Measurements from ENCODE around the gene CIB4.

The CIB4 gene

DNA sequence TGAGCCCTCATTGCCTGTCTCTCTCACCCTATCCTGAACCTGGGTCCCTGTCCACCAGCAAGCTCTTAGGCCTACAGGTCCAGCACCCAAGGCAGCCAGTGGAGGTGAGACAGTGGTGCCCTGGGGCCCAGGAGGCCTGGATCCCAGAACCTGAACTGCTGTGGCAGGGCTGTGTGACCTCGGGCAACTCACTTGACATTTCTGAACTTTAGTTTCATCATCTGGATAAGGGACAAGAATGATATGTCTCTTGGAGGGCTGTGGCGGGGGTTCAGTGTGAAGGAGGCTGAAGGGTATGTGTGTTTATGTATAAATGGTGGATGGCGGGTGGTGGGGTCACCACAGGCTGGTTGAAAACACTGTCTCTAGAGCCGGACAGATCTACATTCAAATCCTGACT lies 10.9 kb downstream of the CIB4 start:
- Histone ChIP-seq H3K36me3 (ENCODE audit: insufficient read depth, low read length) (no peaks in the 10 kb centered on the region), H3K9me3 (ENCODE audit: control insufficient read depth, insufficient read depth, low read length) (no peaks in the 10 kb centered on the region), H3K9ac (ENCODE audit: low read depth, low read length) (no peak overlapping the region), H3K4me1 (ENCODE audit: insufficient read depth, low read length) (peaks cover 6% of the 10 kb centered on the region; the same call in 1 of the 2 replicates)

DNA sequence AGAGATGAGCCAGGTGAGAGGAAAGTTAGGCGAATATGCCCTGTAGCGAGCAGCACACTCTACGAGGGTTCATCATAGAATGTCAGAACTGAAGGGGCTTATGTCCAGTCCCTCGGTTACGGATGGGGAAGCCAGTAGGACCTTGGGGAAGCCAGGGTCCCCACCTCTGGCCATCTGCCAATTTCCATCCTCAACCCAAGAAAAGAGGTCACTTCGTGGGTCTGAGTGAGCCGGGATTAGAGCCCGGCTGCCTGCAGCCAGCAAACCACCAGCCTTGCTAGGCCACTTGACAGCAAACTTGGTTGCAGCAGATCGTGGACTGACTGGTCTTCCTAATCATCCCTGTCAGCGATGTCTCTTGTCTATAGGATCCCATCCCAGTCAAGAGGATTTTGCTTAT lies 11.4 kb downstream of the CIB4 start:
- peaks cover 6% of the 10 kb centered on the region; the same call in 1 of the 2 replicates for H3K4me1 ChIP-seq (ENCODE audit: insufficient read depth, low read length)
- no peaks in the 10 kb centered on the region for H3K36me3 ChIP-seq (ENCODE audit: insufficient read depth, low read length)
- no peak overlapping the region for H3K9ac ChIP-seq (ENCODE audit: low read depth, low read length)
- no peaks in the 10 kb centered on the region for H3K9me3 ChIP-seq (ENCODE audit: control insufficient read depth, insufficient read depth, low read length)

DNA sequence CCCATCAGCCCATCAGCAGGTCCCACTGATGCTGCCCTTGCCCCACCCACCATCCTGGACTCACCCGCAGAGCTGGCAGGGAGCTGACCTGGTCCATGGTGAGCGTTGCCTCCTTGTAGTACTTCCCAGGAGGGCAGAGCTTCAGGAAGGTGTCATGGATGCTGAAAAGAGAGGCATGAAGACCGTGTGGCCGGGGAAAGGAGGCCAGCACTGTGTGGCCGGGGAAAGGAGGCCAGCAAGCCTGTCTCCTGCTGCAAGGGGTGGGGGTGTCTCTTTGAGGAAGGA lies 11.9 kb downstream of the CIB4 start:
- Histone ChIP-seq H3K36me3 (ENCODE audit: insufficient read depth, low read length) (no peaks in the 10 kb centered on the region), H3K4me1 (ENCODE audit: insufficient read depth, low read length) (peaks cover 7% of the 10 kb centered on the region; the same call in 1 of the 2 replicates), H3K9ac (ENCODE audit: low read depth, low read length) (no peak overlapping the region), H3K9me3 (ENCODE audit: control insufficient read depth, insufficient read depth, low read length) (no peaks in the 10 kb centered on the region)

DNA sequence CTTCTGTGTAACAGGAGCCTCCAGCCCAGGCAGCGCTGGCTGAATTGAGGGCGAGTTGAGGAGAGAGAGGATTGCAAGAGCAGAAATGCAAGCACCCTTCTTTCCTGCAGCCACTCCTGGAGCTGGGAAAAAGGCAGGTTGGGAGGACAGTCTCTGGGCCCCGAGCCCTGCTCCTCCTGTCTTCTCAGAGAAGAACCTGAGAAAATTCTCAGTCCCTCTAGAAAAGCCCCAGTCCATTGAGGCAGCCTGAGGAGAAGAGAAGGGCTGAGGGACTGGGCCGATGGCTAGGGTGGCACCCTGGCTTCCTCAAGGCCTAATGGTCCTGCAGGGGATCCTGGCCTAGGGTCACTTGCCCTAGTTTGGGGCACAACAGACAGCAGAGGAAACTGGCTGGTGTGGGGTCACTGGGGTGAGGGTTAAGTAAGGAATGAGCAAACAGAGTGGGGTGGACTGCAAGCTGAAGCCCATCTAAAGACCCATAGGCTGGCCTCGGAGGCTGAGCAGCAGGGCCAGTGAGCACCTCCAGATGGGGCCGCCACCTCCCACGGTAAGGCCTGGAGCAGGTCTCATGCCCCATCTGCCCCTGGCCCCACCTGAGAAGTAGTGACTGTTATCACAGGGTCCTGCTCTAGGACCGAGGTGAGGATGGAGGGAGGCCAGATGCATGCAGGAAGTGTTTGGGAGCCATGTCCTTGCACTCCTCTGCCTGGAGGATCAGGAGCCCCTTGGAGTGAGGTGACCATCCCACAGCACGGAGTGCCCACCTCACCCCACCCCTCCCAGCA lies 12.4 kb downstream of the CIB4 start:
- Histone ChIP-seq H3K4me1 (ENCODE audit: insufficient read depth, low read length) (peaks cover 12% of the 10 kb centered on the region; the same call in 1 of the 2 replicates), H3K9me3 (ENCODE audit: control insufficient read depth, insufficient read depth, low read length) (no peaks in the 10 kb centered on the region), H3K36me3 (ENCODE audit: insufficient read depth, low read length) (no peaks in the 10 kb centered on the region), H3K9ac (ENCODE audit: low read depth, low read length) (no peak overlapping the region)

DNA sequence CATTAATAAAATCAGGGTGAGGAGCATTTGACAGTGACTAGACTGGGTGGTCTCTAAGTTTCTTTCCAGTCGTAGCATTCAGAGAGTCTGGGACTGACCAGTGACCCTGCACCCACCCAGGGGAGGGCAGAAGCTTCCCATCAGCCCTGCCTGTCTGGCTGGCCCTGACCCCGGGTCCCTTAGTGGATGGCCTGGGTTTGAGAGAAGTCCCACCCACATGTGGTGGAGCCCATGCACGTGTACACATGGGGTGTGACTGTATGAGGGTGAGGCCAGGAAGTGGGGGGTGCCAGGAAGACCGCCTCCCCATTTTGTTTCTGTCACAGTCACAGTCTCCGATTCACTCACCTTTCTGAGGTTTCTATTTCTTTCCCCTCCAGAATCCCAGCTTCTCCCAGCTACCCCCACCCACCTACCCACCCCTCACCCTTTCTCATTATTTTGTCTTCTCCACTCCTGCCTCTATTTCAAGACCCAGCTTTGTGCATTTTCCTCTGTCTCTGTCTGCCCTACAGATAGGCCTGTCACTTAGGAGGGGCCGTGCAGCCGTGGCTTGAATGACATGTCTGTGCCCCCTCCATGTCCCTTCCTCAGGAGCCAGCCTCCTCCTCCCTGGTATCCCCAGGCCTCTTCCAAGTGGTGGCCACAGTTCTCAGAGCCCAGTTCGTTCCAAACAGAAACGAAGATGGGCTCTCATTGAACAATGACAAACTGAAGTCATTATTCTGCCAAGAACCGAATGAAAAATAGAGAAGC lies 13.6 kb downstream of the CIB4 start:
- H3K9me3 ChIP-seq (ENCODE audit: control insufficient read depth, insufficient read depth, low read length), result no peaks in the 10 kb centered on the region
- H3K4me1 ChIP-seq (ENCODE audit: insufficient read depth, low read length), result peaks cover 18% of the 10 kb centered on the region; the same call in 1 of the 2 replicates
- H3K36me3 ChIP-seq (ENCODE audit: insufficient read depth, low read length), result no peaks in the 10 kb centered on the region
- no peak overlapping the region for H3K9ac ChIP-seq (ENCODE audit: low read depth, low read length)

DNA sequence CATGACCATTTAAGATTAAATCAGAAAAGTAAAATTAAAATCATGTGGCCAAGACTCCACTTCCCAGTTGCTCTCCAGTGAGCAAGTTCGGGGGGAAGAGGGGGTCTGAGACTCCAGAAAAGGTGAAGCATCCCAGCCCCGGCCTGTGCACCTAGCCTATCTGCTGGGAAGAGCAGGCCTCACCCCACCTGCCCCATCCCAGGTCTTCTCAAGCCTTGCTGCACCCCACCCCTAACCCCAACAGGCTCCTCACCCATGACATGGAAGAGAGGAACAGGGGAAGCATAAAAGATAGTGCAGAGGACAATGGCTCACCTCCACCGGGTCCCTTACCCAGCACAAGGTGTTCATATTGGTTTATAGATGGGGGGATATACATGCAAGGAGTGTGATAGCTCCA lies 14.6 kb downstream of the CIB4 start:
- Histone ChIP-seq H3K36me3 (ENCODE audit: insufficient read depth, low read length) (no peaks in the 10 kb centered on the region), H3K9me3 (ENCODE audit: control insufficient read depth, insufficient read depth, low read length) (no peaks in the 10 kb centered on the region), H3K4me1 (ENCODE audit: insufficient read depth, low read length) (peaks cover 18% of the 10 kb centered on the region; the same call in 1 of the 2 replicates), H3K9ac (ENCODE audit: low read depth, low read length) (no peak overlapping the region)

DNA sequence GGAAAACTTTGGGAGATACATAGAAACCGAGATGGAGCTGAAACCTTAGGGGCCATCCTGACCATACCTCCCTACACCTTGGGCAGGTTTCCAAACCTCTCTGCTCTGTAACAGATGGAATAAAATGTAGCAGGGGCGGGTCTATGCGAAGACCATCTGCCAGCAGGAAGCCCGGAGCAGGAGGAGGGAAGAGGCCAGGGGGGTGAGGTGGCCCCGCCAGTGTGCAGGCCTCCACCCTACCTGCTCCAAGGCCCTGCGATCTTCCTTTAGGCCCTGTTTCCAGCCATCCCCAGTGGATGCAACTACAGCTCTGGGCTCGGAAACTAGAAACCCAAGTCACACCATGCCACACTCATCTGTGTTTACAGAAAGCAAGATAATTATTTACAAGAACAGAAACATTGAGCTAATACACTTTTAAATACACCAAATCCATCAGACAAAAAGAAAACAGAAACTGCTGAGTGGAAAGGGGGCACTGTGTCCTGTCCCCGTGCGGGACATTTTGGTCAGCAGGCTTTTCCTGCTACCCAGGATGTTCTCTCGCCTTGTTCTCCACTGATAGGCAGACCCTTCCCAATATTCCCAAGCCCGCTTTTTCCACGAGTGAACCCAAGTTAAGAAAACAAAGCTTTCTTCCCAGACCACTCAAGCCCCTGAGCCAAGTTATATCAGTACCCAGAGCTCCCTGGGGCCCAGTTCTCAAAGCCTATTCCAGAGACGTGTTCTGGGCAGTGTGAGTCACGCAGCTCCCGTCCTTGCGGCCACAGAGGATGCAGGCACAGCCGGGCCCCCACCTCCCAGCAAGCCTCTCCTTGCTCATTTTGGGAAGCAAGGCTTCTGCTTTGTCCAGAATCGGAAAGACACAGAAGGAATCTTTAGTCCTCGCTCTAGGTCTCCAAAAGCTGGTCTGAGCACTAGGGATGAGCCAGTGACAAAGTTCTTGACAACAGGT lies 17.3 kb downstream of the CIB4 start:
- H3K9me3 ChIP-seq (ENCODE audit: control insufficient read depth, insufficient read depth, low read length), result no peaks in the 10 kb centered on the region
- H3K9ac ChIP-seq (ENCODE audit: low read depth, low read length), result no peak overlapping the region
- peaks cover 19% of the 10 kb centered on the region; the same call in 1 of the 2 replicates for H3K4me1 ChIP-seq (ENCODE audit: insufficient read depth, low read length)
- H3K36me3 ChIP-seq (ENCODE audit: insufficient read depth, low read length), result no peaks in the 10 kb centered on the region

DNA sequence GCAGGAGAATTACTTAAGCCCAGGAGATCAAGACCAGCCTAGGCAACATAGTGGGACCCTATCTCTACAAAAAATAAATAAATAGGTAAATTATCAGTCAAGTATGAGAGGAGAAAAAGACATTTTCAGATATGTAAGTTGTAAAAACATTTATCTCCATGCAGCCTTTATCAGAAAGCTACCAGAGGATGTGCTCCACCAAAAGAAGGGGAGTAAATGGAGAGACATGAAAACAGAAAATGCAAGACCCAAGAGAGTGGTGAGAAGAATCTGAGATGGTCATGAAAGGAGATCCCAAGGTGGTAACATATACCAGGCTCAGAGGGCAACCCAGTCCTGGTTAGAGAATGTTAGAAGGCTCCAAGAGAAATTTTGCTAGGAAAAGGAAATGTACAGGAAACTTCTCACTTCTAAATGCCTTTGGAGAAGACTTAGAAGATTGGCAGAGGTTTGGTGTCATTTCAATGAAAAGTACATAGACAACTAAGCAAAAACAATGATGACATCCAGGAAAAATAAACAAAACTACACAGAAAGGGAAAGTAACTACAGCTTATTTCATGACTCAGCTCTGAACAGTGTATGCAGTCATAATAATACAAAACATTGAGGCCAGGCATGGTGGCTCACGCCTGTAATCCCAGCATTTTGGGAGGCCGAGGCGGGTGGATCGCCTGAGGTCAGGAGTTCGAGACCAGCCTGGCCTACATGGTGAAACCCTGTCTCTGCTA lies 19.5 kb downstream of the CIB4 start:
- Histone ChIP-seq H3K9me3 (ENCODE audit: control insufficient read depth, insufficient read depth, low read length) (no peaks in the 10 kb centered on the region), H3K9ac (ENCODE audit: low read depth, low read length) (no peak overlapping the region), H3K36me3 (ENCODE audit: insufficient read depth, low read length) (no peaks in the 10 kb centered on the region), H3K4me1 (ENCODE audit: insufficient read depth, low read length) (peaks cover 19% of the 10 kb centered on the region; the same call in 1 of the 2 replicates)

DNA sequence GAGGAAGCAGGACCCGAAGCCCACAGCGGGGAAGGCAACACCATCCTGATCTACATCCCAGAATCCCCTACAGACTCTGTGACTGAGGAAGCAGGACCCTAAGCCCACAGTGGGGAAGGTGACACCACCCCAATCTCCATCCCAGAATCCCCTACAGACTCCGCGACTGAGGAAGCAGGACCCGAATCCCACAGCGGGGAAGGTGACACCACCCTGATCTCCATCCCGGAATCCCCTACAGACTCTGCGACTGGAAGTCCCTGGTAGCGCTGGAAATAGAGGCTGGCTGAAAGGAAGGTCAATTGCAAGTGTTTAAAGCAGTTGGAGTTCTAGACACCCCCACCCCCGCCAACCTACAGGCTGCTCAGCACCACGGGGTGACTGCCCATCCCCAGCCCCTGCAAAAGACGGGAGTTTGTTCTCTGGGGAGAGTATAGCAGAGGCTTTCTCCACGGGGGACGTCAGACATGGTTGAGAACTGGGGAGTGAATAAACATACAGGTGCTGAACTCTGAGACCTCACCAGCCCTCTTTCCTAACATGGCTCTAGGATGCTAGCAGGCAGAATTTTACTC lies 21.0 kb downstream of the CIB4 start:
- H3K4me1 ChIP-seq (ENCODE audit: insufficient read depth, low read length), result peaks cover 23% of the 10 kb centered on the region; the same call in 1 of the 2 replicates

DNA sequence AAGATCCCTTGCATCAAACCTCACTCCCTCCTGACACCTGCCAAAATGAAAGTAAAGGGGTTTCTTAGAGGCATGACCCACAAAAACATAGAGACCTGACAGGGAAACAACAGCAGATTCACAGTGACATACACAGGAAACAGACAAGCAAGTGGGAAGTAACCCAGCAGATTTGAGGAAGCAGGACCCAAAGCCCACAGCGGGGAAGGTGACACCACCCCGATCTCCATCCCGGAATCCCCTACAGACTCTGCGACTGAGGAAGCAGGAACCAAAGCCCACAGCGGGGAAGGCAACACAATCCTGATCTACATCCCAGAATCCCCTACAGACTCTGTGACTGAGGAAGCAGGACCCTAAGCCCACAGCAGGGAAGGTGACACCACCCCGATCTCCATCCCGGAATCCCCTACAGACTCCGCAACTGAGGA lies 21.6 kb downstream of the CIB4 start:
- Histone ChIP-seq H3K36me3 (ENCODE audit: insufficient read depth, low read length) (no peaks in the 10 kb centered on the region), H3K9ac (ENCODE audit: low read depth, low read length) (no peak overlapping the region), H3K9me3 (ENCODE audit: control insufficient read depth, insufficient read depth, low read length) (no peaks in the 10 kb centered on the region), H3K4me1 (ENCODE audit: insufficient read depth, low read length) (peaks cover 23% of the 10 kb centered on the region; the same call in 1 of the 2 replicates)

More for the DNA sequence above, 21.0 kb downstream of the CIB4 start:
- Histone ChIP-seq H3K36me3 (ENCODE audit: insufficient read depth, low read length) (no peaks in the 10 kb centered on the region), H3K9me3 (ENCODE audit: control insufficient read depth, insufficient read depth, low read length) (no peaks in the 10 kb centered on the region), H3K9ac (ENCODE audit: low read depth, low read length) (no peak overlapping the region)

DNA sequence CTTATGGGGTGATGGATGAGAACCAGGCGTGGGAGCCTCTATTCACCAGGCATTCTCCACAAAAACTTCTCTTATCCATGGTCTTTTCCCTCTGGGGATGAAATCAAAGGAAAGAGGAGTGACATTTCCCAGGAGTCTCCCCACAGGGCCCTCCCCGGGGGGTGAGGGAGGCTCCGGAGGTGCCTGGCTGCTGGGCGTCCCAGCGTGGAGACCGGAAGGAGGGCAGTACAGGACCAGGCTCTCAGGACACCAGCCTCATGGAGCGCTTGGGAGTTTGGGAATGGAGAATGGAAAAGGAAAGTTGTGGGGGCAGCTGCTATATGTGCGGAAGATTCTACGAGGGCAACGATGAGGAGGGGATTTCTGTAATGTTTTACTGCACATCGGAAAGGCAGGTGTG lies 22.1 kb downstream of the CIB4 start:
- H3K9me3 ChIP-seq (ENCODE audit: control insufficient read depth, insufficient read depth, low read length), result no peaks in the 10 kb centered on the region
- no peaks in the 10 kb centered on the region for H3K36me3 ChIP-seq (ENCODE audit: insufficient read depth, low read length)
- no peak overlapping the region for H3K9ac ChIP-seq (ENCODE audit: low read depth, low read length)
- peaks cover 20% of the 10 kb centered on the region; the same call in 1 of the 2 replicates for H3K4me1 ChIP-seq (ENCODE audit: insufficient read depth, low read length)

DNA sequence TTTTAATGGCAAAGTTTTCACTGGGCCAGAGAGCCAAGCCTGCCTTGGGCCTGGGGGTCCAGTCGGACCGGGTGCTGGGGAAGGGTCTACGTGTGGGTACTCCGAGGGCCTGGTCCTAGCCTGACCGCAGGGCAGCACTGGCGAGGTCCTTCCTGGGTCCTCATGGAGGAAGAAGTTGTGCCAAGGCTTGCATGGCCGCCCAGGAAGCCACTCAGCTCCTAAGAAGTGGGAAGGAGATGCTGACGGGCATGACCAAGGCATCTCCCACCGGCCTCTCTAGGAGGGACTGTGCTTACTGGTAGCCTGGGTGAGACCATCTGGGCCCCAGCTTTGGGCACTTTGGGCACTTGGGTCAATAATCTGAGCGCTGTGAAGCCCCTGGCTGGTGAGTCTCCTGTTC lies 22.6 kb downstream of the CIB4 start:
- Histone ChIP-seq H3K4me1 (ENCODE audit: insufficient read depth, low read length) (peaks cover 20% of the 10 kb centered on the region; the same call in 1 of the 2 replicates), H3K9ac (ENCODE audit: low read depth, low read length) (no peak overlapping the region), H3K9me3 (ENCODE audit: control insufficient read depth, insufficient read depth, low read length) (no peaks in the 10 kb centered on the region), H3K36me3 (ENCODE audit: insufficient read depth, low read length) (no peaks in the 10 kb centered on the region)

DNA sequence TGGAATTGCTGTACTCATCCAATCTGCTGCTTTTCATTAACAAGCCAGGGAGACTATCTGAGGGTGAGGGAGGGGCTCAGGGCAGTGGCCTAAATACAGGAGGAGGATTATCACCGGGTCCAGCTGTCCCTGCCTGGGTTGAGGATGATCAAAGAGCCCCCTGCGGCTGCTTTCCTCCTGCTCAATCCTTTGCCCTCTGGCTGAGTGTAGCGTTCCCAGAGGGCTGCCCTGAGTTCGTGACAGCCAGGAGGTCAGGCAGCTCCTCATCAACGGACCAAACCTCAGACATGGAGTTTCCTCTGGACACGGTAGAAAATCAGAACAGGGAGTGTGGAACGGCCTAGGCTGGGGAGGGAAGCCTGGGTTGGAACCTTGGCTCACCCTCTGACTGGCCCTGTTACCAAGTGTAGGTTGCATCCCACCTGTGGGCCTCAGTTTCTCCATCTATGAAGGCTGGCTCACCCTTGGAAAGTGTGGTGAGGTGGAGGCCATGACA lies 23.5 kb downstream of the CIB4 start:
- Histone ChIP-seq H3K36me3 (ENCODE audit: insufficient read depth, low read length) (no peaks in the 10 kb centered on the region), H3K9ac (ENCODE audit: low read depth, low read length) (no peak overlapping the region), H3K9me3 (ENCODE audit: control insufficient read depth, insufficient read depth, low read length) (no peaks in the 10 kb centered on the region), H3K4me1 (ENCODE audit: insufficient read depth, low read length) (peaks cover 23% of the 10 kb centered on the region)
